ENCODE data around the gene ST7.

The ST7 gene

GRCh38 chr7:117143580-117143979 lies 190.3 kb downstream of the ST7 start:
- no peak overlapping the region for H3K4me3 ChIP-seq (replicated peaks; ENCODE audit: low read depth, low read length)
- H3K27me3 ChIP-seq (replicated peaks; ENCODE audit: control insufficient read depth, insufficient read depth, low read length): no peaks in the 10 kb centered on the region
- no peak for DNase-seq (ENCODE audit: extremely low read depth, insufficient read length)
- peaks cover 4% of the 10 kb centered on the region for H3K36me3 ChIP-seq (ENCODE audit: control insufficient read depth, insufficient read depth, low read length)
- TF ChIP-seq CTCF (IDR thresholded peaks at IDR 0.05; ENCODE audit: insufficient read depth, low read length, poor library complexity, severe bottlenecking): no peak

GRCh38 chr7:117145333-117145732 lies 192.0 kb downstream of the ST7 start:
- peaks cover 4% of the 10 kb centered on the region for H3K36me3 ChIP-seq (ENCODE audit: control insufficient read depth, insufficient read depth, low read length)
- H3K4me3 ChIP-seq (replicated peaks; ENCODE audit: low read depth, low read length): no peak overlapping the region
- H3K27me3 ChIP-seq (replicated peaks; ENCODE audit: control insufficient read depth, insufficient read depth, low read length): no peaks in the 10 kb centered on the region
- no peak for TF ChIP-seq CTCF (IDR thresholded peaks at IDR 0.05; ENCODE audit: insufficient read depth, low read length, poor library complexity, severe bottlenecking)
- no peak for DNase-seq (ENCODE audit: extremely low read depth, insufficient read length)

- Histone ChIP-seq H3K27me3 (replicated peaks; ENCODE audit: control insufficient read depth, insufficient read depth, low read length) (no peaks in the 10 kb centered on the region), H3K4me3 (replicated peaks; ENCODE audit: low read depth, low read length) (no peak overlapping the region), H3K36me3 (ENCODE audit: control insufficient read depth, insufficient read depth, low read length) (peaks cover 4% of the 10 kb centered on the region)
- TF ChIP-seq CTCF (IDR thresholded peaks at IDR 0.05; ENCODE audit: insufficient read depth, low read length, poor library complexity, severe bottlenecking): no peak
- no peak for DNase-seq (ENCODE audit: extremely low read depth, insufficient read length)
Measured at GRCh38 chr7:117146059-117146458, 192.8 kb downstream of the ST7 start.

GRCh38 chr7:117146511-117146910 lies 193.2 kb downstream of the ST7 start:
- no peak for DNase-seq (ENCODE audit: extremely low read depth, insufficient read length)
- Histone ChIP-seq H3K4me3 (replicated peaks; ENCODE audit: low read depth, low read length) (no peak overlapping the region), H3K27me3 (replicated peaks; ENCODE audit: control insufficient read depth, insufficient read depth, low read length) (no peaks in the 10 kb centered on the region), H3K36me3 (ENCODE audit: control insufficient read depth, insufficient read depth, low read length) (peaks cover 4% of the 10 kb centered on the region)
- no peak for TF ChIP-seq CTCF (IDR thresholded peaks at IDR 0.05; ENCODE audit: insufficient read depth, low read length, poor library complexity, severe bottlenecking)

GRCh38 chr7:117148971-117149370 lies 195.7 kb downstream of the ST7 start:
- no peak for DNase-seq (ENCODE audit: extremely low read depth, insufficient read length)
- H3K4me3 ChIP-seq (replicated peaks; ENCODE audit: low read depth, low read length): no peak overlapping the region

More at GRCh38 chr7:117148971-117149370, 195.7 kb downstream of the ST7 start:
- Histone ChIP-seq H3K27me3 (replicated peaks; ENCODE audit: control insufficient read depth, insufficient read depth, low read length) (no peaks in the 10 kb centered on the region), H3K36me3 (ENCODE audit: control insufficient read depth, insufficient read depth, low read length) (no peaks in the 10 kb centered on the region)
- TF ChIP-seq CTCF (IDR thresholded peaks at IDR 0.05; ENCODE audit: insufficient read depth, low read length, poor library complexity, severe bottlenecking): no peak
